ENCODE results near the gene UBE3B.

DNA sequence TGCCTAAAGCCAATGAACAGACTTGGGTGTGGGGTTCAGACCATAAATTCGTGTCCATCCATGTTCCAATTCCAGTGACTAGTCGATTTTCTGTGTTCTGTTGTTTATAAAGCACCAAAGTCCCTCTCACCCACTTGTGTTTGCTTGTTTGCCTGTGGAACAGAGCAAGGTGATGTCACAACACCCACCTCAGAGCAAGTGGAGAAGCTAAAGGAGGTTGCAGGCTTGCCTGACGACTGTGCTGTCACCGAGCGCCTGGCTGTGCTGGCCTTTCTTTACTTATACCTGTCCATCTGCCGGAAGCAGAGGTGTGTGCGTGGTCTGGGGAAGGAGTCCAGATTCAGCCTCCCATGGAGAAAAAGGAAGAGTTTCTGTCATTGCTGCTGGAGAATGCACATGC lies 102.2 kb downstream of the UBE3B start:
- TF ChIP-seq, protein P1, sequence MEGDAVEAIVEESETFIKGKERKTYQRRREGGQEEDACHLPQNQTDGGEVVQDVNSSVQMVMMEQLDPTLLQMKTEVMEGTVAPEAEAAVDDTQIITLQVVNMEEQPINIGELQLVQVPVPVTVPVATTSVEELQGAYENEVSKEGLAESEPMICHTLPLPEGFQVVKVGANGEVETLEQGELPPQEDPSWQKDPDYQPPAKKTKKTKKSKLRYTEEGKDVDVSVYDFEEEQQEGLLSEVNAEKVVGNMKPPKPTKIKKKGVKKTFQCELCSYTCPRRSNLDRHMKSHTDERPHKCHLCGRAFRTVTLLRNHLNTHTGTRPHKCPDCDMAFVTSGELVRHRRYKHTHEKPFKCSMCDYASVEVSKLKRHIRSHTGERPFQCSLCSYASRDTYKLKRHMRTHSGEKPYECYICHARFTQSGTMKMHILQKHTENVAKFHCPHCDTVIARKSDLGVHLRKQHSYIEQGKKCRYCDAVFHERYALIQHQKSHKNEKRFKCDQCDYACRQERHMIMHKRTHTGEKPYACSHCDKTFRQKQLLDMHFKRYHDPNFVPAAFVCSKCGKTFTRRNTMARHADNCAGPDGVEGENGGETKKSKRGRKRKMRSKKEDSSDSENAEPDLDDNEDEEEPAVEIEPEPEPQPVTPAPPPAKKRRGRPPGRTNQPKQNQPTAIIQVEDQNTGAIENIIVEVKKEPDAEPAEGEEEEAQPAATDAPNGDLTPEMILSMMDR (IDR thresholded peaks at IDR 0.05; ENCODE audit: low read length) = no peak
- TF ChIP-seq EZH2 (IDR thresholded peaks at IDR 0.05; ENCODE audit: borderline replicate concordance, low read length) = no peak

Data from OCI-LY1 (cell line).